ENCODE measurements around the gene TPPP. TPM values are rescaled to one million over a fixed set of nuclear protein-coding genes. Genes with fewer than 3 reads are reported as not detected.

Gene TPPP
- total RNA-seq, 1 experiment from 2014 or later: 0.12 TPM

GRCh38 chr5:622946-623522, 70.1 kb downstream of the TPPP start:
- CTCF ChIA-PET: interaction anchor here (0.7 kb wide), 1 partner anchor 149 kb away, joined by 3 read pairs; no protein-coding TSS in a partner anchor
- Mint-ChIP-seq H3K4me3 (ENCODE audit: unreplicated experiment) (no peak overlapping the region), H3K4me1 (ENCODE audit: insufficient read depth, unreplicated experiment) (no peaks in the 10 kb centered on the region), H3K27me3 (ENCODE audit: insufficient read depth, unreplicated experiment) (no peaks in the 10 kb centered on the region), H3K36me3 (ENCODE audit: insufficient read depth, unreplicated experiment) (peaks cover 27% of the 10 kb centered on the region), H3K27ac (ENCODE audit: low read depth, unreplicated experiment) (no peak overlapping the region), H3K9me3 (ENCODE audit: unreplicated experiment) (no peaks in the 10 kb centered on the region)
- no TSS peak for BruUV-seq (replicated peaks)
- no peak for DNase-seq (ENCODE audit: unreplicated experiment)
- POLR2A ChIA-PET: interaction anchor here (0.6 kb wide), 1 partner anchor 87 kb away, joined by 3 read pairs; no protein-coding TSS in a partner anchor
- intact Hi-C loops (cut with micrococcal nuclease): no loop called here
- TF ChIP-seq CTCF (IDR thresholded peaks at IDR 0.05; ENCODE audit: unreplicated experiment): no peak

- intact Hi-C loops (cut with micrococcal nuclease): no loop called here
- POLR2A ChIA-PET: interaction anchor here (0.6 kb wide), 1 partner anchor 86 kb away, joined by 3 read pairs; no protein-coding TSS in a partner anchor
- no peak for DNase-seq (ENCODE audit: unreplicated experiment)
- peaks cover 32% of the 10 kb centered on the region for H3K36me3 Mint-ChIP-seq (ENCODE audit: insufficient read depth, unreplicated experiment)
- no peaks in the 10 kb centered on the region for H3K27me3 Mint-ChIP-seq (ENCODE audit: insufficient read depth, unreplicated experiment)
- no peak overlapping the region for H3K27ac Mint-ChIP-seq (ENCODE audit: low read depth, unreplicated experiment)
- TF ChIP-seq CTCF (IDR thresholded peaks at IDR 0.05; ENCODE audit: unreplicated experiment): no peak
- H3K9me3 Mint-ChIP-seq (ENCODE audit: unreplicated experiment): no peaks in the 10 kb centered on the region
- H3K4me3 Mint-ChIP-seq (ENCODE audit: unreplicated experiment): no peak overlapping the region
- BruUV-seq (replicated peaks): no TSS peak
- no peaks in the 10 kb centered on the region for H3K4me1 Mint-ChIP-seq (ENCODE audit: insufficient read depth, unreplicated experiment)
- CTCF ChIA-PET: interaction anchor here (0.6 to 0.7 kb wide), 2 partner anchors 148 to 438 kb away, joined by 3 read pairs; no protein-coding TSS in a partner anchor
Observed at GRCh38 chr5:622359-622758, 70.8 kb downstream of the TPPP start.

- DNase-seq (ENCODE audit: unreplicated experiment): no peak
- no peak for TF ChIP-seq CTCF (IDR thresholded peaks at IDR 0.05; ENCODE audit: unreplicated experiment)
- no TSS peak for BruUV-seq (replicated peaks)
- no peak overlapping the region for H3K4me3 Mint-ChIP-seq (ENCODE audit: unreplicated experiment)
- intact Hi-C loops (cut with micrococcal nuclease): no loop called here
- H3K27ac Mint-ChIP-seq (ENCODE audit: low read depth, unreplicated experiment): no peak overlapping the region
- peaks cover 1% of the 10 kb centered on the region for H3K9me3 Mint-ChIP-seq (ENCODE audit: unreplicated experiment)
- H3K4me1 Mint-ChIP-seq (ENCODE audit: insufficient read depth, unreplicated experiment): no peaks in the 10 kb centered on the region
- peaks cover 24% of the 10 kb centered on the region for H3K36me3 Mint-ChIP-seq (ENCODE audit: insufficient read depth, unreplicated experiment)
- CTCF ChIA-PET: interaction anchor here (0.7 kb wide), 1 partner anchor 281 kb away, joined by 3 read pairs; no protein-coding TSS in a partner anchor
- POLR2A ChIA-PET: no interaction called here
- no peaks in the 10 kb centered on the region for H3K27me3 Mint-ChIP-seq (ENCODE audit: insufficient read depth, unreplicated experiment)
Observed at GRCh38 chr5:621341-621761, 71.8 kb downstream of the TPPP start.

GRCh38 chr5:620586-621180, 72.5 kb downstream of the TPPP start:
- H3K9me3 Mint-ChIP-seq (ENCODE audit: unreplicated experiment): peaks cover 8% of the 10 kb centered on the region
- H3K27ac Mint-ChIP-seq (ENCODE audit: low read depth, unreplicated experiment): no peak overlapping the region
- DNase-seq (ENCODE audit: unreplicated experiment): no peak
- ChIA-PET CTCF (no interaction called here), POLR2A (no interaction called here)
- no TSS peak for BruUV-seq (replicated peaks)
- no peak for TF ChIP-seq CTCF (IDR thresholded peaks at IDR 0.05; ENCODE audit: unreplicated experiment)
- no peaks in the 10 kb centered on the region for H3K27me3 Mint-ChIP-seq (ENCODE audit: insufficient read depth, unreplicated experiment)
- H3K4me3 Mint-ChIP-seq (ENCODE audit: unreplicated experiment): no peak overlapping the region
- H3K4me1 Mint-ChIP-seq (ENCODE audit: insufficient read depth, unreplicated experiment): no peaks in the 10 kb centered on the region
- intact Hi-C loops (cut with micrococcal nuclease): no loop called here
- peaks cover 22% of the 10 kb centered on the region for H3K36me3 Mint-ChIP-seq (ENCODE audit: insufficient read depth, unreplicated experiment)
